ENCODE results near the gene BABAM2.

GRCh38 chr2:28049899-28050298 lies 159.4 kb downstream of the BABAM2 start:
- no peak for TF ChIP-seq CTCF (IDR thresholded peaks at IDR 0.05)
- TF ChIP-seq POLR2A (IDR thresholded peaks at IDR 0.05): no peak

All from heart left ventricle (tissue), 13 donors.